ENCODE data around the gene PTPRZ1.

- TF ChIP-seq CTCF (conservative IDR thresholded peaks at IDR 0.05) (no peak), EZH2 (IDR thresholded peaks at IDR 0.05; ENCODE audit: low read depth) (no peak)
Observed at GRCh38 chr7:122100021-122100420, 227.1 kb downstream of the PTPRZ1 start.
